H1 (cell line): ENCODE results near the gene TRAF3. TPM values are rescaled to one million over a fixed set of nuclear protein-coding genes. Genes with fewer than 3 reads are reported as not detected.

Experiments
- CTCF ChIA-PET: fragments of 300-600 bp; sonication (Branson Sonifier 250); formaldehyde crosslinking; loops from one replicate; lab custom pipeline; 2021; ENCODE audit not compliant: partially characterized antibody; lab: Charles Lee
- POLR2A ChIA-PET: fragments of 300-600 bp; sonication (Branson Sonifier 250); formaldehyde crosslinking; loops from one replicate; lab custom pipeline; 2021; ENCODE audit warnings: inconsistent platforms; ENCODE audit not compliant: partially characterized antibody; lab: Charles Lee
- DNase-seq, 2 experiments: peaks; one replicate each; pipeline versions ENCODE4 v3.0.0 to v3.0.0-alpha.2; 2010 to 2022; ENCODE audit warnings: low spot score in 2 of 2, low read depth in 1 of 2, mixed read lengths in 1 of 2
- FAIRE-seq: peaks from 2 replicates; lab custom pipeline; 2011; peaks lifted over from hg19 to GRCh38; lab: Jason Lieb, UNC
- H2AFZ ChIP-seq: 2 replicates; pipeline ENCODE4 v1.8.1; 2012; ENCODE audit warnings: low read length, inconsistent platforms
- H2AK5ac ChIP-seq: 2 replicates; pipeline ENCODE4 v1.6.1; 2013; ENCODE audit warnings: low read depth, low read length
- H2BK120ac ChIP-seq: replicated peaks from 2 replicates; pipeline ENCODE3; 2013; ENCODE audit warnings: low read depth, low read length, inconsistent platforms
- H2BK12ac ChIP-seq: 2 replicates; pipeline ENCODE4 v1.6.1; 2013; ENCODE audit warnings: low read depth, low read length
- H2BK15ac ChIP-seq: 2 replicates; pipeline ENCODE4 v1.6.1; 2013; ENCODE audit warnings: low read length
- H2BK20ac ChIP-seq: 2 replicates; pipeline ENCODE4 v1.6.1; 2013; ENCODE audit warnings: low read length
- H2BK5ac ChIP-seq: 2 replicates; pipeline ENCODE4 v1.6.1; 2013; ENCODE audit warnings: low read depth, low read length
- H3K14ac ChIP-seq: 2 replicates; pipeline ENCODE4 v1.6.1; 2013; ENCODE audit warnings: inconsistent platforms; ENCODE audit not compliant: insufficient read length
- H3K18ac ChIP-seq: 2 replicates; pipeline ENCODE4 v1.6.1; 2013; ENCODE audit warnings: low read length; ENCODE audit errors: extremely low read depth
- H3K23ac ChIP-seq: 2 replicates; pipeline ENCODE4 v1.6.1; 2013; ENCODE audit warnings: inconsistent platforms; ENCODE audit not compliant: insufficient read length
- H3K23me2 ChIP-seq: 2 replicates; pipeline ENCODE4 v1.6.1; 2013; ENCODE audit warnings: low read depth, low read length
- H3K27ac ChIP-seq: 2 replicates; pipeline ENCODE4 v1.6.1; 2011; ENCODE audit warnings: low read depth, low read length, inconsistent platforms
- H3K27me3 ChIP-seq, 4 experiments: replicated peaks in 1 of 4; 1 replicate in 1 of 4; 2 replicates in 3 of 4; pipeline versions ENCODE4 v1.6.1 to v1.8.1; 2011 to 2013; ENCODE audit warnings: low read length in 3 of 4, mild to moderate bottlenecking in 3 of 4, inconsistent platforms in 2 of 4, mixed read lengths in 2 of 4, moderate library complexity in 1 of 4; ENCODE audit not compliant: control insufficient read depth in 3 of 4, insufficient read depth in 3 of 4; ENCODE audit errors: extremely low read depth in 1 of 4
- H3K36me3 ChIP-seq, 4 experiments: 2 replicates each; pipeline versions ENCODE4 v1.6.1 to v1.8.1; 2011 to 2013; ENCODE audit warnings: mild to moderate bottlenecking in 4 of 4, low read length in 3 of 4, moderate library complexity in 2 of 4, control low read depth in 1 of 4, inconsistent platforms in 1 of 4; ENCODE audit not compliant: insufficient read depth in 4 of 4, control insufficient read depth in 2 of 4
- H3K4ac ChIP-seq: replicated peaks from 2 replicates; pipeline ENCODE3; 2013; ENCODE audit warnings: low read length, low read depth, mixed read lengths, inconsistent platforms; ENCODE audit not compliant: insufficient read length
- H3K4me1 ChIP-seq, 4 experiments: replicated peaks in 1 of 4; 1 replicate in 1 of 4; 2 replicates in 3 of 4; pipeline versions ENCODE4 v1.6.1 to v1.8.1; 2011 to 2013; ENCODE audit warnings: low read length in 3 of 4, inconsistent platforms in 2 of 4, mixed read lengths in 1 of 4; ENCODE audit not compliant: insufficient read depth in 4 of 4, control insufficient read depth in 3 of 4
- H3K4me2 ChIP-seq, 2 experiments: 2 replicates each; pipeline versions ENCODE4 v1.6.1 to v1.8.1; 2011 to 2013; ENCODE audit warnings: low read depth in 2 of 2, low read length in 2 of 2, control low read depth in 1 of 2, inconsistent platforms in 1 of 2, mild to moderate bottlenecking in 1 of 2; ENCODE audit not compliant: insufficient read depth in 1 of 2
- H3K4me3 ChIP-seq, 4 experiments: fragments of 200-600, 300-600 bp in 1 of 4; sonication (generic), shearing (Covaris generic), sonication (Bioruptor Twin) in 1 of 4; 2 replicates each; pipeline versions ENCODE4 v1.5.1 to v1.8.1; 2011 to 2016; ENCODE audit warnings: low read length in 4 of 4, low read depth in 3 of 4, control low read depth in 2 of 4, inconsistent platforms in 2 of 4, mild to moderate bottlenecking in 2 of 4, mixed read lengths in 1 of 4, moderate library complexity in 1 of 4; ENCODE audit not compliant: insufficient read depth in 2 of 4; ENCODE audit errors: extremely low read depth in 1 of 4
- H3K56ac ChIP-seq: replicated peaks from 2 replicates; pipeline ENCODE3; 2013; ENCODE audit warnings: low read depth, mild to moderate bottlenecking, mixed read lengths, low read length, inconsistent platforms; ENCODE audit not compliant: insufficient read length
- H3K79me1 ChIP-seq: 2 replicates; pipeline ENCODE4 v1.6.1; 2013; ENCODE audit warnings: low read depth, low read length, control low read depth
- H3K79me2 ChIP-seq, 2 experiments: 2 replicates each; pipeline versions ENCODE4 v1.6.1 to v1.8.1; 2012 to 2013; ENCODE audit warnings: low read length in 2 of 2, mild to moderate bottlenecking in 2 of 2, inconsistent platforms in 1 of 2; ENCODE audit not compliant: insufficient read depth in 2 of 2, control insufficient read depth in 1 of 2
- H3K9ac ChIP-seq, 4 experiments: replicated peaks in 1 of 4; 1 replicate in 1 of 4; 2 replicates in 3 of 4; pipeline versions ENCODE4 v1.6.1 to v1.8.1; 2011 to 2013; ENCODE audit warnings: low read depth in 3 of 4, low read length in 3 of 4, control low read depth in 2 of 4, mild to moderate bottlenecking in 2 of 4, moderate library complexity in 2 of 4, inconsistent platforms in 1 of 4; ENCODE audit errors: extremely low read depth in 1 of 4
- H3K9me3 ChIP-seq, 2 experiments: 2 replicates each; pipeline versions ENCODE4 v1.6.1 to v1.8.1; 2012 to 2013; ENCODE audit warnings: mild to moderate bottlenecking in 2 of 2, moderate library complexity in 2 of 2, control low read depth in 1 of 2, inconsistent platforms in 1 of 2, low read depth in 1 of 2, low read length in 1 of 2, mixed read lengths in 1 of 2; ENCODE audit not compliant: insufficient read depth in 2 of 2
- H4K20me1 ChIP-seq, 2 experiments: replicated peaks in 1 of 2; 2 replicates each; pipeline versions ENCODE3 to v1.8.1; 2011 to 2013; ENCODE audit warnings: inconsistent platforms in 2 of 2, low read length in 2 of 2, mild to moderate bottlenecking in 1 of 2; ENCODE audit not compliant: insufficient read depth in 2 of 2, control insufficient read depth in 1 of 2
- H4K5ac ChIP-seq: 2 replicates; pipeline ENCODE4 v1.6.1; 2013; ENCODE audit warnings: low read length, low read depth, mixed read lengths, inconsistent platforms; ENCODE audit not compliant: insufficient read length
- H4K8ac ChIP-seq: 2 replicates; pipeline ENCODE4 v1.8.0; 2013; ENCODE audit warnings: mild to moderate bottlenecking, moderate library complexity, low read length, inconsistent platforms; ENCODE audit not compliant: insufficient read depth; ENCODE audit errors: extremely low read depth
- H4K91ac ChIP-seq: replicated peaks from 2 replicates; pipeline ENCODE3; 2013; ENCODE audit warnings: low read length, mixed read lengths, inconsistent platforms; ENCODE audit not compliant: insufficient read length
- BACH1 ChIP-seq: IDR thresholded peaks from 2 replicates; pipeline ENCODE4 v1.6.1; 2012; ENCODE audit warnings: low read length, improper control_type of control experiment
- CHD2 ChIP-seq: IDR thresholded peaks from 2 replicates; pipeline ENCODE4 v1.6.1; 2012; ENCODE audit warnings: low read length, improper control_type of control experiment
- CREB1 ChIP-seq: IDR thresholded peaks from 2 replicates; pipeline ENCODE4 v1.6.1; 2012; ENCODE audit warnings: inconsistent platforms
- CTBP2 ChIP-seq: IDR thresholded peaks from 2 replicates; pipeline ENCODE4 v1.7.0; 2011; ENCODE audit warnings: borderline replicate concordance, mild to moderate bottlenecking, moderate library complexity, mixed read lengths, low read length; ENCODE audit not compliant: insufficient read depth, insufficient read length
- EP300 ChIP-seq, 2 experiments: IDR thresholded peaks; 1 replicate in 1 of 2; 2 replicates in 1 of 2; pipeline ENCODE4 v1.6.1; 2011 to 2012; ENCODE audit warnings: low read depth in 2 of 2, low read length in 2 of 2, mild to moderate bottlenecking in 2 of 2, borderline replicate concordance in 1 of 2, inconsistent platforms in 1 of 2, moderate library complexity in 1 of 2
- FOSL1 ChIP-seq: IDR thresholded peaks from 2 replicates; pipeline ENCODE4 v1.6.1; 2011; ENCODE audit warnings: mild to moderate bottlenecking, low read depth, low read length, moderate library complexity; ENCODE audit not compliant: insufficient read depth
- NANOG ChIP-seq: IDR thresholded peaks from 2 replicates; pipeline ENCODE4 v1.6.1; 2011; ENCODE audit warnings: low read length, low read depth, mild to moderate bottlenecking, inconsistent platforms; ENCODE audit not compliant: insufficient read depth, poor library complexity, severe bottlenecking
- POLR2A ChIP-seq, 2 experiments: IDR thresholded peaks; 1 replicate in 1 of 2; 2 replicates in 1 of 2; pipeline ENCODE4 v1.6.1; 2011; ENCODE audit warnings: low read depth in 2 of 2, low read length in 2 of 2, mild to moderate bottlenecking in 2 of 2; ENCODE audit errors: control extremely low read depth in 1 of 2
- RAD21 ChIP-seq, 2 experiments: IDR thresholded peaks in 1 of 2; conservative IDR thresholded peaks in 1 of 2; 2 replicates each; pipeline ENCODE4 v1.6.1; 2011; ENCODE audit warnings: low read depth in 2 of 2, low read length in 2 of 2, improper control_type of control experiment in 1 of 2, inconsistent platforms in 1 of 2, mild to moderate bottlenecking in 1 of 2, moderate library complexity in 1 of 2
- RXRA ChIP-seq: IDR thresholded peaks from 2 replicates; pipeline ENCODE4 v1.6.1; 2011; ENCODE audit warnings: low read depth, mild to moderate bottlenecking, low read length, moderate library complexity; ENCODE audit not compliant: insufficient read depth
- SP2 ChIP-seq: IDR thresholded peaks from 2 replicates; pipeline ENCODE4 v1.6.1; 2012; ENCODE audit warnings: mild to moderate bottlenecking, low read length, inconsistent platforms
- TAF7 ChIP-seq: optimal IDR thresholded peaks from 2 replicates; pipeline ENCODE3; 2011; ENCODE audit warnings: low read depth, mild to moderate bottlenecking, inconsistent platforms, low read length, moderate library complexity, borderline replicate concordance
- ZNF274 ChIP-seq: IDR thresholded peaks from 2 replicates; pipeline ENCODE4 v1.7.0; 2012; ENCODE audit warnings: low read length, borderline replicate concordance; ENCODE audit errors: extremely low read depth
- WGBS, 2 experiments: shearing (Covaris generic) in 1 of 2; methylation state at CpG; one replicate each; pipeline versions ENCODE4 v1.1.6 to v1.1.7; 2013 to 2015; ENCODE audit warnings: low lambda C conversion rate in 2 of 2, mixed read lengths in 2 of 2, inconsistent platforms in 1 of 2, low coverage in 1 of 2, missing lambda C conversion rate in 1 of 2; ENCODE audit not compliant: insufficient replicate concordance in 2 of 2, insufficient coverage in 1 of 2, insufficient read length in 1 of 2; ENCODE audit errors: extremely low coverage in 1 of 2, missing lambda C conversion rate in 1 of 2; 5-methylcytosine and 5-hydroxymethylcytosine counted together
- polyA plus RNA-seq, 7 experiments: library from polyadenylated mRNA; depleted of rRNA in 3 of 7; stranded (reverse) in 5 of 7; unstranded in 2 of 7; fragments of >200 nt in 5 of 7; fragments of 200-250 nt in 2 of 7; gene quantifications; 1 replicate in 5 of 7; 2 replicates in 1 of 7; 4 replicates in 1 of 7; pipeline versions ENCODE4 v1.2.1 to v1.2.3, GENCODE V29; 2011 to 2013; ENCODE audit warnings: missing spikeins in 2 of 7, mixed read lengths in 2 of 7
- total RNA-seq: library from RNA; stranded (reverse); fragmentation: NEBNext Ultra II Directional; extraction: Animal tissue kit (Norgen Biotek cat#: 25700); gene quantifications from 2 replicates; pipeline ENCODE4 v1.2.1, GENCODE V29; 2021

Gene TRAF3
- total and polyA plus RNA-seq, 2 of the 8 experiments (the other 6 are each of a cell fraction or from before 2014, with no cell fraction given), result 5.8 to 12.1 TPM

- Histone ChIP-seq H2BK12ac (no peak overlapping the region), H3K27me3 (no peaks in the 10 kb centered on the region), H3K9ac (no peak overlapping the region), H3K27ac (no peak overlapping the region), H2BK120ac (no peak overlapping the region), H3K56ac (no peak overlapping the region), H2BK15ac (no peak overlapping the region), H3K4ac (no peak overlapping the region), H2BK5ac (no peak overlapping the region), H3K23me2 (no peaks in the 10 kb centered on the region), H4K91ac (no peak overlapping the region), H3K18ac (no peak overlapping the region), H3K4me3 (no peak overlapping the region), H4K5ac (no peak overlapping the region), H4K8ac (no peak overlapping the region), H2AK5ac (no peak overlapping the region), H3K14ac (no peak overlapping the region), H3K4me1 (no peaks in the 10 kb centered on the region; a peak in 2 of 7 replicates), H4K20me1 (no peaks in the 10 kb centered on the region), H3K79me2 (no peaks in the 10 kb centered on the region), H3K23ac (no peak overlapping the region), H3K4me2 (no peak overlapping the region), H3K79me1 (no peaks in the 10 kb centered on the region), H2AFZ (no peak overlapping the region), H2BK20ac (no peak overlapping the region), H3K9me3 (no peaks in the 10 kb centered on the region), H3K36me3 (peaks cover 0 to 4% (median 0%) of the 10 kb centered on the region in 4 experiments; a peak in 1 of 8 replicates)
- no peak for FAIRE-seq
- 91% methylated on average over 21 of the region's 21 CpGs; no CpG with 5 or more reads in 1 of the 2 experiments for WGBS, 2 experiments
- ChIA-PET POLR2A (interaction anchor here (0.7 kb wide), 1 partner anchor 60 kb away, joined by 3 read pairs; no protein-coding TSS in a partner anchor), CTCF (interaction anchor here (0.6 to 3.3 kb wide), 4 partner anchors 8 to 183 kb away, joined by 3 to 29 read pairs (median 4); no protein-coding TSS in a partner anchor)
- DNase-seq, result no peak
- TF ChIP-seq CHD2 (no peak), TAF7 (no peak), CREB1 (no peak), NANOG (no peak), ZNF274 (no peak), BACH1 (no peak), RAD21 (IDR thresholded peaks at IDR 0.05 in 1 of 2, conservative IDR thresholded peaks at IDR 0.05 in 1 of 2; ENCODE audit: low read depth in 2 of 2, low read length in 2 of 2) (no peak), RXRA (no peak), SP2 (no peak), POLR2A (IDR thresholded peaks at IDR 0.05; ENCODE audit: control extremely low read depth in 1 of 2, low read depth in 2 of 2, low read length in 2 of 2) (no peak), EP300 (IDR thresholded peaks at IDR 0.05; ENCODE audit: borderline replicate concordance in 1 of 2, low read depth in 2 of 2, low read length in 2 of 2) (no peak), FOSL1 (no peak), CTBP2 (no peak)
Measured at GRCh38 chr14:102870246-102870645, 93.0 kb downstream of the TRAF3 start.
